OCI-LY1 (cell line): ENCODE measurements around the gene MYO16.

ENCODE experiments used
- EZH2 ChIP-seq: fragments of 200-600 bp; sonication (generic), shearing (Covaris generic); IDR thresholded peaks from 2 replicates; pipeline ENCODE4 v1.8.0; 2017; ENCODE audit warnings: borderline replicate concordance, mixed run types, mild to moderate bottlenecking, antibody characterized with exemption, low read length, moderate library complexity, mixed read lengths
- TF ChIP-seq, protein P1 (sequence below): fragments of 200-600 bp; sonication (generic), shearing (Covaris generic); IDR thresholded peaks from 2 replicates; pipeline ENCODE4 v1.5.1; 2017; ENCODE audit warnings: mild to moderate bottlenecking, antibody characterized with exemption, low read length, moderate library complexity, mixed read lengths

DNA sequence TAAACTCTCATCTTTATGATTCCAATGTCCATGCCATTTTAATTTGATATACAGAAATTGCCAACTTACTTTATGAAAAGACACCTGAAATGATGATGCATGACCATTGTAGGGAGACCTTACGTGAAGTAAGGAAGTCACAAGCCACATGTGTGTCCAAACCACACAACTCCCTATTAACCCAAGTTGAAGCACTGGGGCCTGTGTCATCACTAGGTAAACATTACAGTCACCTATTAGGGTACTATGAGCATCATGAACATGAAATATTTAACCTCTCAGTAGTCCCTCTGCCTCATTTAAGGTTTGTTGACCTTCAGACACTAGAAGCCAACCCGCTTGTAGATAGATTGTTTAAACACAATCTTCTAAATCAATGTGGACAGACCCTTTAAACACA is 580.1 kb downstream of the MYO16 start:
- TF ChIP-seq EZH2, result no peak
- TF ChIP-seq, protein P1, sequence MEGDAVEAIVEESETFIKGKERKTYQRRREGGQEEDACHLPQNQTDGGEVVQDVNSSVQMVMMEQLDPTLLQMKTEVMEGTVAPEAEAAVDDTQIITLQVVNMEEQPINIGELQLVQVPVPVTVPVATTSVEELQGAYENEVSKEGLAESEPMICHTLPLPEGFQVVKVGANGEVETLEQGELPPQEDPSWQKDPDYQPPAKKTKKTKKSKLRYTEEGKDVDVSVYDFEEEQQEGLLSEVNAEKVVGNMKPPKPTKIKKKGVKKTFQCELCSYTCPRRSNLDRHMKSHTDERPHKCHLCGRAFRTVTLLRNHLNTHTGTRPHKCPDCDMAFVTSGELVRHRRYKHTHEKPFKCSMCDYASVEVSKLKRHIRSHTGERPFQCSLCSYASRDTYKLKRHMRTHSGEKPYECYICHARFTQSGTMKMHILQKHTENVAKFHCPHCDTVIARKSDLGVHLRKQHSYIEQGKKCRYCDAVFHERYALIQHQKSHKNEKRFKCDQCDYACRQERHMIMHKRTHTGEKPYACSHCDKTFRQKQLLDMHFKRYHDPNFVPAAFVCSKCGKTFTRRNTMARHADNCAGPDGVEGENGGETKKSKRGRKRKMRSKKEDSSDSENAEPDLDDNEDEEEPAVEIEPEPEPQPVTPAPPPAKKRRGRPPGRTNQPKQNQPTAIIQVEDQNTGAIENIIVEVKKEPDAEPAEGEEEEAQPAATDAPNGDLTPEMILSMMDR, result no peak
